ENCODE measurements around the gene GPR84.
"Not testable (repeated sequence)": the region's sequence is repeated elsewhere in the genome, so short reads cannot be mapped to it uniquely, and the experiment has no call there.

The GPR84 gene

DNA sequence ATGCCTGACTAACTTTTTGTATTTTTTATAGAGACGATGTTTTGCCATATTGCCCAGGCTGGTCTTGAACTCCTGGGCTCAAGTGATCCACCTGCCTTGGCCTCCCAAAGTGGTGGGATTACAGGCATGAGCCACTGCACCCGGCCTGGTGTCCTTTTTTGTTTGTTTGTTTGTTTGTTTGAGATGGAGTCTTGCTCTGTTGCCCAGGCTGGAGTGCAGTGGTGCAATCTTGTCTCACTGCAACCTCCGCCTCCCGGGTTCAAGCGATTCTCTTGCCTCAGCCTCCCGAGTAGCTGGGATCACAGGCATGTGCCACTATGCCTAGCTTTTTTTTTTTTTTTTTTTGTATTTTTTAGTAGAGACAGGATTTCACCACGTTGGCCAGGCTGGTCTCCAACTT lies 10.0 kb downstream of the GPR84 start:
- DNase-seq = not testable (repeated sequence)

DNA sequence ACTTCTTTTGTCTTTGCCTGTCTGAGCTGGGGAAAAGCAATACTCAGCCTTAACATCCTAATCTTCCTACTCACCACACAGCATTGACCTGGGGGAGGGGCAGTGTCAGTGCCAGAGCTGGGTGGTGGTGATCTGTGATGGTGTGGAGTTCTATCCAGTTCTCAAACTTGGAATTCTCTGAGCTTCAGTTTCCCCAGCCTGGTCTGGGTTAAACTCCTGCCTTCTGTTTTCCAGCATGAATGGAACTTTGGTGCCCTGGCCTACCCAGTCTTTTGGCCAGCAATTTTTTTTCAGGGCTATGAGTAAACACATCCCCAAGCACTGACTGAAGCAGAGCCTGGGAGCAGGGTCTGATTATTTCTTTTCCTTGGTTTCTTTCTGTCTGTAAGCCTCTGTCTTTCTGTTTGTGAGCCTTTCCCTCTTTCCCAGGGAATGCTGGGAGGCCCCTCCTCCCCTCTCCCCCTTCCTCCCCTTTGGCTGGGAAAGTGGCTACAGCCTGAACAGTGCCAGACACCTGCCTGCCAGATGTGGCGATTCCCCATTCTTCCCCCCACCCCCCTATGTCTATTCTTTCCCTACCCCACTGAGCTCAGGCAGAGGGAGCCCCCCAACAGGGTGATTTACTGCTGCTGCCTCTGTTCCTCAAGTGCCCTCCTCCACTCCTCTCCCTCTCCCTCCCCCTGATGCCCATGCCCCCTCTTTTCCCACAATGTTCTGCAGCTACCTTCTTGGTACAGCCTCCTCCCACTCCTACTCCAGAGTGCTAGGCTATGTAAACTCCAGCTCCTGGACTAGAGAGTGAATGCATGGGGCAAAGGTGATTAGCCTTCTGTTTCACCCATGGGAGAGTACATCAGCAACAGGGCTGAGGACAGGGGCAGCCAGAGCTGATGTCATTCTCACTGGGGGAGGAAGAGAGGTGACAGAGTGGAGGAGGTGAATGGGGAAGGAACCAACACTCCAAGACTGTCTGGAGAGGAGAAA lies 11.1 kb downstream of the GPR84 start:
- DNase-seq = no peak

DNA sequence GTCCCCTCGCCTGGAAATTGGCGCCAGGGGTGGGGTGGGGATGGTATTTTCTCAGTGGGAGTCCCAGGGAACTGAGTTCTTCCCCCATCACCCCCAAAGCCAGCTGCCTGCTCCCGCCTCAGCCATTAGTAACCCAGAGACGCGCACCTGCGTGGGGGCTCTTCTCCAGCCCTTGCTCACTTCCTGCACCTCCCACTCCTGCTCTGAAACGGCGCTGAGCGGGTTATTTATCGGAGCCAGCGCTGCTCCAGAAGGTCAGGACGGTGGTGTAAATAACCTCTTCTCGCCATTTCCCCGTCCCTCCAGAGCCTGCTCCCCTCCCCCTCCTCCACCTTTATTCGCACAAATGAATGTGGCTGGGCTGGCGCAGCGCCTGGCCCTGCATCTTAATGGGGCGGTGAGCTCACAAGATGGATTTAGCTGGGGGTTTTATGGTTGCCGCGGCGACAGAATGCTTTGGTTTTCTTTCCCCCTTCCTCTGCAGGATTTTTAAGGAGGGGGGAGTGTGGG lies 12.2 kb downstream of the GPR84 start:
- peak in 1 of 2 experiments; percentile 15 for DNase-seq

DNA sequence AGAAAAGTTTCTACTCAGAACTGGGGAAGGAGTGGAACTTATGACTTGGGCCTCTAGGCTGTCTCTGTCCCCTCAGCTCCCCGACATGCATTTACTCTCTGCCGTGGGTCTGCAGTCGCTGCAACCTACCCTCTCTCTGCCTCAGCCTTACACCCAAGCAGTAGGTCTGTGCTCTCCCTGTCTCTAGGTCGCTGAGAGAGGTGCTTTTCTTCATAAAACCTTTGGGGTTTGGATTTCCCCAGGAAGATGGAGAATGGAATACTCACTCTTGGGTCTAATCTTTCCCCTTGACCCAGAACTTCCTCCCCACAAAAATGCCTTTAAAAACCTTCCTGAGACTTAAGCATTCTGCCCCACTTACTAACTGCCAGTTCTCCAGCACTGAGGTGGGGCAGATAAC lies 12.9 kb downstream of the GPR84 start:
- DNase-seq = no peak

DNA sequence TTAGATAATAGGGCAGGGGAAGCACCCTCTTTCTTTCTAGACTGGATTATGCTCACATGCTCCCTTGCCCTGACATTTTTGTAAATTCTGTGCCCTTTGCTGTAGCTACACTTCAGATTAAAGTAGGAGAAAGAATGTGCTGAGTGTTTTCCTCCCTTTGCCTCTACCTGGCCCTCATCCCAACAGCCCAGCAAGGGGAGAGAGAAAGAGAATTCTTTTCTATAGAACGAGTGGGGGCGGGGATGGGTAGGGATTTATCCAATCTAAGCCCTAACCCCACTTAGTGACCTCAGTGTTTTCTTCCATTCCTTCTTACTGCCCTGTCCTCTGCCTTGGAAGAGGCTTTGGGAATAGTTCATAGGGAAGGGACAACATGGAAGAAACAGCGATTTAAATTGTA lies 13.5 kb downstream of the GPR84 start:
- no peak for DNase-seq

- no peak for DNase-seq
Measured at GRCh38 chr12:54349679-54350078, 14.6 kb downstream of the GPR84 start.

- no peak for DNase-seq
Measured at GRCh38 chr12:54349036-54349435, 15.2 kb downstream of the GPR84 start.

DNA sequence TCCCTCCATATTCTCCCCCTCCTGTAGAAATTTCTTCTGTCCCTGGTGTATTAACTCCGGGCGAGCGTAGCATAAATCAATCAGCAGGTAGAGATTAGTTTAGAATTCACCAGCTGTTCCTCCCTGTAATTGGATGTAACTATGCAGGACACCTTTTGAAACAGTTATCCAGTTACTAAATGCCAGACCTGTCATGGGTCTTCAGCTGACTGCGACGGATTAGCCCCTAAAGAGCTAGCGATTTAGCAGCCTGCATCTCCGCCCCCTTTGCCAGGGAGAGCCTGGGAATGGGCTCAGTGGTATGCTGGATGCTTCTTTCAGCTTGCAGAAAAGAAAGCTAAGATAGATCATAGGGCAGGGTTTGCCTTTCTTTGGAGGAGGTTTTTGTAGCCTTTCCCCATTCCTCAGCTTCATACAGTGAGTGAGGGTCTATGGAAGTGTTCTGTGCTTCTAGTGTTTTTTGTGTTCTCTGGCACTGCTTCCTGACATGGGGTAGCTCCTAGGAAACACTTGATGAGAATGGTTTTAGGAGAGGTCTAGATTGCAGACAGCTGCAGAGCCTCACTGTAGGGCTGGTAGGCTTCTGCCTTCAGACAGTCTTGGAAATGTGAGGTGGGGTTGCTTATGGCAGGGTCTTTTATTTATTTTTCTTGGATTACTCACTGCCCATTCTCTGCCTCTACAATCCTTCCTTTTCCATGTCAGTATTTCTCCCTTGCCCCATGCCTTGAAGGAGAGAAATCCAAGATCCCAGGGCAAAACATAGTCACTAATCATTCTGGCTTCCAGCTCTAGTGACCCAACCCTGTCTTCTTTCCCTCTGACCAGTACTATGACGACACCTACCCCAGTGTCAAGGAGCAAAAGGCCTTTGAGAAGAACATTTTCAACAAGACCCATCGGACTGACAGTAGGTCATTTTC lies 22.6 kb downstream of the GPR84 start:
- no peak for DNase-seq

DNA sequence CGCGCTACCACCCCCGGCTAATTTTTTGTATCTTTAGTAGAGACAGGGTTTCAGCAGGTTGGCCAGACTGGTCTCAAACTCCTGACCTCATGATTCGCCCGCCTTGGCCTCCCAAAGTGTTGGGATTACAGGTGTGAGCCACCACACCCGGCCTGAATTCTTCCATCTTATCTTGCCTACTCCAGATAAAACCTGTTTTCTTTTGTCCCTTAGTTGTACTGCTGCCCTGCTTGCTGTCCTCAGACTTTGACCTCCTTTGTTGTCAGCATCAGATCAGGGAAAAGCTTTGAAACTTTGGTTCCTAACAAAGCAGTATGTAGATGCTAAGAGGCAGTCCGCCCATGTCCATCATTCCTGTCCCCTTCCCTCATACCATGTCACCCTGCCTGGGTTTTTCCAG lies 23.4 kb downstream of the GPR84 start:
- DNase-seq = no peak

DNA sequence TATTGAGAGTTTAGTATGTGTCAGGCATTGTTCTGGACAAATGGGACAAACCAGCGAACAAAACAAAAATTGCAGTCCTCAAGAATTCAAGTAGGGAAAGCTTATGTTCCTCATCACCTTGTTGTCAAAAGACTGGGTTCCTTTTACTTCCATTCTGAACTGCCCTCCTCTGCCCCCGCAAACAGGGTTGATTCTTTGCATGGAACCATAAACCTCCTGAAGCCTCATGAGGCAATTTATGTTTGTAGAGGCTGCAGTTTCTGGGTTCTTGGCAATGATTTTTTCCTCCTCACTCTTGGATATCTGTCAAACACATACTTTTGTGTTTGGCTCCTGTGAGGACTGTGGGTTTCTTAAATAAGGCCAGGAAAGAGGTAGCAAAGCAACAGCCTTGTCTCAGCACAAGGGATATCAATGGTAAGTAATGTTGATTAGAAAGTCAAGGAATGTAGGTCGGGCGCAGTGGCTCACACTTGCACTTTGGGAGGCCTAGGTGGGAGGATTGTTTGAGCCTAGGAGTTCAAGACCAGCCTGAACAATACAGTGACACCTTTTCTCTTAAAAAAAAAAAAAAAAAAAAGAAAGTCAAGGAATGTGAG lies 25.5 kb downstream of the GPR84 start:
- no peak for DNase-seq

DNA sequence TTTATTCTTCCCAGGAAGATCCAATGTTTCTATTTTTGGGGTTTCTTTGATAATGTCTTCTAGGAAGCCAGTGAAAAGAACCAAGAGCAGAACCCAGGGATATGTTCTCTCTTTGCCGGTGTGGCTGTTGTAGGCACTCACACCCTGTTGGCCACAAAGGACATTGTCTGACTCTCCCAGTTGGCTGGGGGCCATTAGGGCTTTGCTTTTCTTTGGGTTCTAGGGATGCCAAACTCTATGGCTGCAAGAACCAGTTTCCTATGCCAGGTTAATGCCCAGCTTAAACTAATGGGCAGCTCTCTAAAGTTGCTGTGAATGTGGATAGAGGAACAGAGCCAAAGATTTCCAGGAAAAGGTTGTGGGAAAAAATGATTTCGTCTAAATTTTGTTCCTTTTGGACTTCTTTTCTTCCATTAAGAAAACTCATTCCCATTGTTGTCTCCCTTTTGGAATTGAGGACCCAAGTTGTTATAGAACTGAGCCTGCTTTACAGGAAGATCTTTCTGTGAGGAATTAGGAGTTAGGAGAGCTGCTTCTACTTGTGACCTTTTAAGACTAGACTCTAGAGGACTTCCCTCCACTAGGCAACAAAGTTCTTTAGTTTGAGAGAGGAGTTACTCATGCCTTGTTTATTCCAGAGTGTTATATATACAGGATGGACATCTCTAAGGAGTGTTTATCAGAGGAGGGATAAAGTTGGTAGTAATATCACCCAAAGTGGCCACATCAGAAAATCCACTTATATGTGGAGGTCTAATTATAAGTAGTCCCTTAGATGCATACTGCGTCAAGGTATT lies 26.2 kb downstream of the GPR84 start:
- no peak for DNase-seq

DNA sequence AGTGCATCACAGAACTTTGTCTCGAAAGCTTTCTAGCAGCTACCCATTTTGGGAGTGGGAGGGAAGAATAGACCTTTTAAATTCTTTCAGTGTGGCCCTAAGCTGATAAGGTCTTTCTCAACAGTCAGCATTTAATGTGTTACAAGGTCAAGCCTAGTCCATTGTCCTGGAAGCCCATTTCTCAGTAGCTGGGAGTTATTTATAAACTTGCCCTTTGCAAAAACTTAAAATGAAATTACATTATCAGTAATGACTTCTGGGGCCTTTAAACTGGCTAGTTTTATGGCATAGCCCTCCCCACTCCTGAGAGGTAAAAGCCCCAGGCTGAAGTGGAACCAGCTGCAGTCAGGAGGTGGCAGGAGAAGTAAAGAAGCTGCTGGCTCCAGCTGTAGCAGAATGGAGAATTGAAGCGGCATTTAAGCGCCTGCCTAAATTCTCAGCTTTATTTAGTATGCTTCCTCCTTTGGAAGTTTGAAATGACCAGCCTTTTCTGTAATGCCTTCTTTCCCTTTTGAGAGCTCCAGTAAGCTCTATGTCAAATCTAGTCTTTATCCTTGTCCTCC lies 26.9 kb downstream of the GPR84 start:
- DNase-seq = no peak

DNA sequence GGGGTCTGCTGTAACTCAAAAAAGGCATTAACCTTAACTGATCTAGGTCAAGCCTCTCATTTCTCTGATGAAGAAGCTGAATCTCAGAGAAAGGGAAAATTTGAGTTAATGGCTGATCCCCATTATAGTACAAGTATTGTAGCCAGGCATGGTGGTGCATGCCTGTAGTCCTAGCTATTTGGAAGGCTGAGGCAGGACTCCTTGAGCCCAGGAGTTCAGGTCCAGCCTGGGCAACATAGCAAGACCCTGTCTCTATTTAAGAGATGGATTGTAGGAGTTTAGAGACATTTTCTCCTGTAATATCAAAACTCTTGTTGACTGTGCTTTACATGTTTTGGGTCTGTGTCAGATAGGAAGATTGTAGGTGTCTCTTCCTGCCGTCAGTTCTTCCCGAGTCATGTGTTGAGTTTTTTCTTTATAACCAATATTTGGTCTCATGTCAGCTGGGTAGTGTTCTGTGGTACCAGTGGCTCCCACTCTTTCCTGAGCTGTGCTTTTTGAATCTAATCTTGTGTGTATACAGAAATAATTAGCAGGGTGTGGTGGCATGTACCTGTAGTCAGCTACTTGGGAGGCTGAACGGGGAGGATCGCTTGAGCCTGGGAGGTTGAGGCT lies 30.8 kb downstream of the GPR84 start:
- DNase-seq = no peak

GRCh38 chr12:54331461-54331860 lies 32.8 kb downstream of the GPR84 start:
- no peak for DNase-seq

DNA sequence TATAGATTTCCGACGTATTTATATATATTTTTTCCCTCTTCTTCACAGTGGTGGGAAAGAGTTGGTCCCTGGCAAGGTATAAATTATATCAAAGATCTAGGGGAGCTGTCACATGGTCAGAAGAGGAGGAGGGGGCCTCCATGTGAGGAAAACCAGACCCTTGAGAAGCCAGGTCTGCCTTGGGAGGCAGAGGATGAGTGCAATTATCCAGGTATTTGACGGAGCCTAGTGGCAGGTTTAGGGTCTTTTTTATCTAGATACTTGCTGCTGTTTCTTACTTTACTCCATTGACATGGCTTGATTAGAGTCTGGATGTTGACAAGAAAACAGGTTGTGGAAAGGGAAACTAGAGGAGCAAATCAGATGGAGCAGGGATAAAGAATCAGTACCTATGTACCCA lies 33.8 kb downstream of the GPR84 start:
- DNase-seq = no peak

DNA sequence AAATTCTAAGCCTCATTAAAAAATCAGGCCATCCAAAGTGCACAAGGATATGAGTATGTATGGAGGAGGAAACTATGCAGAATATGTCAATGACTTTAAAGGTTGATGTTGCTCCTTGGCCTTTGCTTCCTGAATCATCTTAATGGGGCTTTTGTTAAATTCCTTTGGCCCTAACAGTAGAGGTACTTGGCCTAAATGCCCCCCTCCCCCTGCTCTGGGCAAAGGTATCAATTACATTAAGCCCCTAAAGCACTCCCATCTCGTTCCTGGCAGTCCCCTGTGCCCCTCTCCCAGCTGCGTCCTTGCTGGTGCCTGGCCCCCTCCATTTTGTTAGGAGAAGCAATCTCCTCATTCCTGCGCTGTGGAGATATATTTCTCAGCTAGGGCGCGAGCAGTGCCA lies 34.5 kb downstream of the GPR84 start:
- DNase-seq = no peak

DNA sequence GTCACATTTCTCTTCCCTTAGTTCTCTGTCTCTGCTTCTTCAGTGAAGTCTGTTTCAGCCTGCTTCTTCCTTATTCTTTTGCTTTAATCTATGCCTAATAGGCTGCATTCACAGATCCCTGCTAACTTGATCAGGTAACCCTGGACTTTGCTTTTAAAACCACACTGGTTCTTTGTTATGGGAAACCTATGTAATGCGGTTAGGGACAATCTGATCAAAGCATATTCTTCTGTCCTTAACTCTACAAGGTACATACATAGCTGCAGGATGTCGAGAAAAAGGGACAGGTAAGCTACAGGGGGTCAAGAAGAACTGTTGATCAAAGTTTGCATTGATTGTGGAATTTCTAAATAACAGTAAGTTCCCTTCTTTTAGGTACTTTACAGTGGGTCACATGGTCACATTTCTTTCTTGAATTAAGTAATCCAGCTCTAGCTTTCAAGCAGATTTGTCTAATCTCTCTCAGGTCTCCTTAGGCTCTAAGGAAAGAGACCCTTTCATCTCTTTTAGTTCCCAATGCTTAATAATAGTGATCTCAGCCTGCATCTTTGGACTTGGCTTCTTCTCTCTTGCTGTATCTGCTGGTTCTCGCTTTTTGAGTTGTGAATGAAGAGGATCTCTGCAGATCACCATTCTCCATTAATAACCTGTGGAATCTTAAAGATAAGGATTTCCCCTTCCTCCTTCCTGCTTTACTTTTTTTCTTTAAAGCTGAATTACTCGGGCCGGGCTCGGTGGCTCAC lies 35.5 kb downstream of the GPR84 start:
- DNase-seq = no peak

- DNase-seq = not testable (repeated sequence)
Measured at GRCh38 chr12:54325442-54326109, 38.7 kb downstream of the GPR84 start.

- DNase-seq = peak; percentile 97 to 99
Measured at GRCh38 chr12:54324617-54325441, 39.5 kb downstream of the GPR84 start, which contains the start of gene COPZ1. Gene COPZ1 (plus strand): TSS chr12:54325131. CDS start chr12:54325164, 33 bp downstream.

Measured in cerebellar nuclear complex (tissue), 1 donor.